C1 segment of cervical spinal cord (tissue), 14 donors: ENCODE results near the gene ERFL.
"Not testable (repeated sequence)": the region's sequence is repeated elsewhere in the genome, so short reads cannot be mapped to it uniquely, and the experiment has no call there.

ENCODE experiments used
- DNase-seq, 14 donors: peaks; one replicate each; lab custom pipeline; 2025; lab: John Stamatoyannopoulos, UW

The ERFL gene

GRCh38 chr19:41941410-41942202 lies 13.4 kb upstream of the ERFL start:
- DNase-seq: no peak

- no peak for DNase-seq
Observed at GRCh38 chr19:41940731-41941409, 12.6 kb upstream of the ERFL start.

GRCh38 chr19:41939861-41940730 lies 11.8 kb upstream of the ERFL start:
- no peak for DNase-seq

- DNase-seq: not testable (repeated sequence)
Observed at GRCh38 chr19:41939209-41939608, 11.0 kb upstream of the ERFL start.

GRCh38 chr19:41937525-41938468 lies 9.5 kb upstream of the ERFL start:
- DNase-seq: no peak

GRCh38 chr19:41936961-41937360 lies 8.7 kb upstream of the ERFL start:
- no peak for DNase-seq

- no peak for DNase-seq
Observed at GRCh38 chr19:41936416-41936850, 8.2 kb upstream of the ERFL start.

GRCh38 chr19:41935760-41936415 lies 7.6 kb upstream of the ERFL start:
- DNase-seq: no peak

- DNase-seq: peak in 11 of 14 donors; percentile 5 to 60 (median 33)
Observed at GRCh38 chr19:41934849-41935374, 6.7 kb upstream of the ERFL start.

- no peak for DNase-seq
Observed at GRCh38 chr19:41933693-41934426, 5.6 kb upstream of the ERFL start.

GRCh38 chr19:41932720-41933332 lies 4.6 kb upstream of the ERFL start:
- DNase-seq: no peak

- DNase-seq: no peak
Observed at GRCh38 chr19:41932259-41932719, 4.0 kb upstream of the ERFL start.

- no peak for DNase-seq
Observed at GRCh38 chr19:41930926-41931592, 2.8 kb upstream of the ERFL start.

- no peak for DNase-seq
Observed at GRCh38 chr19:41930322-41930722, 2.1 kb upstream of the ERFL start.

GRCh38 chr19:41929536-41930071 lies 1.4 kb upstream of the ERFL start:
- no peak for DNase-seq

- no peak for DNase-seq
Observed at GRCh38 chr19:41928754-41929535, 696 bp upstream of the ERFL start.

GRCh38 chr19:41927497-41928192 lies 604 bp downstream of the ERFL start:
- no peak for DNase-seq
